Keratinocyte (primary cell): ENCODE data around the gene MRTFB. TPM values are rescaled to one million over a fixed set of nuclear protein-coding genes. Genes with fewer than 3 reads are reported as not detected.

Source experiments
- DNase-seq: peaks from one replicate; pipeline ENCODE4 v3.0.0-alpha.2; 2011; ENCODE audit warnings: low read depth, missing footprints, low spot score
- FAIRE-seq: peaks from 2 replicates; lab custom pipeline; 2011; peaks lifted over from hg19 to GRCh38; lab: Jason Lieb, UNC
- H2AFZ ChIP-seq: 2 replicates; pipeline ENCODE4 v1.6.0; 2012; ENCODE audit warnings: low read length, control low read depth, inconsistent platforms; ENCODE audit not compliant: control insufficient read depth
- H3K27ac ChIP-seq: 2 replicates; pipeline ENCODE4 v1.5.1; 2011; ENCODE audit warnings: low read length; ENCODE audit not compliant: control insufficient read depth, insufficient read depth
- H3K27me3 ChIP-seq: 3 replicates; pipeline ENCODE4 v1.6.0; 2011; ENCODE audit warnings: low read length; ENCODE audit not compliant: control insufficient read depth, insufficient read depth; ENCODE audit errors: extremely low read depth
- H3K36me3 ChIP-seq, 2 experiments: 2 replicates in 1 of 2; 3 replicates in 1 of 2; pipeline ENCODE4 v1.5.1; 2011; ENCODE audit warnings: low read length in 2 of 2, mild to moderate bottlenecking in 1 of 2; ENCODE audit not compliant: control insufficient read depth in 2 of 2, insufficient read depth in 2 of 2; ENCODE audit errors: extremely low read depth in 1 of 2
- H3K4me1 ChIP-seq: 3 replicates; pipeline ENCODE4 v1.5.1; 2011; ENCODE audit warnings: low read length; ENCODE audit not compliant: control insufficient read depth, insufficient read depth; ENCODE audit errors: extremely low read depth
- H3K4me2 ChIP-seq: 3 replicates; pipeline ENCODE4 v1.6.0; 2011; ENCODE audit warnings: low read depth, low read length; ENCODE audit not compliant: control insufficient read depth, insufficient read depth; ENCODE audit errors: extremely low read depth
- H3K4me3 ChIP-seq, 3 experiments: fragments of 200-600 bp in 1 of 3; sonication (generic) in 1 of 3; 2 replicates in 2 of 3; 3 replicates in 1 of 3; pipeline ENCODE4 v1.5.1; 2011 to 2016; ENCODE audit warnings: low read length in 3 of 3, mild to moderate bottlenecking in 3 of 3, control low read depth in 2 of 3, inconsistent platforms in 1 of 3, low read depth in 1 of 3, mixed read lengths in 1 of 3, mixed run types in 1 of 3, moderate library complexity in 1 of 3; ENCODE audit not compliant: control insufficient read depth in 2 of 3, insufficient read depth in 2 of 3; ENCODE audit errors: extremely low read depth in 1 of 3
- H3K79me2 ChIP-seq: 2 replicates; pipeline ENCODE4 v1.6.0; 2012; ENCODE audit warnings: low read length; ENCODE audit not compliant: control insufficient read depth, insufficient read depth
- H3K9ac ChIP-seq: 3 replicates; pipeline ENCODE4 v1.6.0; 2011; ENCODE audit warnings: low read length; ENCODE audit not compliant: control insufficient read depth, insufficient read depth; ENCODE audit errors: extremely low read depth
- H3K9me1 ChIP-seq: 3 replicates; pipeline ENCODE4 v1.6.0; 2011; ENCODE audit warnings: low read length; ENCODE audit not compliant: control insufficient read depth, insufficient read depth; ENCODE audit errors: extremely low read depth
- H3K9me3 ChIP-seq: 2 replicates; pipeline ENCODE4 v1.5.1; 2012; ENCODE audit warnings: low read depth, low read length; ENCODE audit not compliant: control insufficient read depth
- H4K20me1 ChIP-seq: 3 replicates; pipeline ENCODE4 v1.6.0; 2011; ENCODE audit warnings: low read length; ENCODE audit not compliant: control insufficient read depth, insufficient read depth; ENCODE audit errors: extremely low read depth
- CTCF ChIP-seq, 3 experiments: IDR thresholded peaks in 1 of 3; conservative IDR thresholded peaks in 1 of 3; optimal IDR thresholded peaks in 1 of 3; 2 replicates in 2 of 3; 3 replicates in 1 of 3; pipeline versions ENCODE3 to v1.5.1; 2011; ENCODE audit warnings: low read length in 3 of 3, mild to moderate bottlenecking in 3 of 3, moderate library complexity in 2 of 3, control low read depth in 1 of 3, inconsistent platforms in 1 of 3; ENCODE audit not compliant: insufficient read depth in 2 of 3; ENCODE audit errors: extremely low read depth in 1 of 3
- EZH2 ChIP-seq: IDR thresholded peaks from one replicate; pipeline ENCODE4 v1.6.1; 2012; ENCODE audit warnings: inconsistent platforms, mild to moderate bottlenecking, low read length, moderate library complexity
- dilution Hi-C: fragments of 300-500 bp; cut with MboI; formaldehyde crosslinking; loops from one replicate; pipeline ENCODE4 v1.7.0; 2020; ENCODE audit warnings: low sequenced_read_pairs; ENCODE audit not compliant: extremely low pct_ligation_motif_present
- polyA plus RNA-seq, 5 experiments: library from polyadenylated mRNA; depleted of rRNA in 3 of 5; stranded (reverse) in 3 of 5; stranded (forward) in 1 of 5; unstranded in 1 of 5; fragments of >200 nt; gene quantifications; 1 replicate in 1 of 5; 2 replicates in 3 of 5; 3 replicates in 1 of 5; pipeline versions ENCODE4 v1.2.1 to v1.2.3, GENCODE V29; 2011 to 2012; ENCODE audit warnings: missing spikeins in 2 of 5, low read depth in 1 of 5, low replicate concordance in 1 of 5

Gene MRTFB
- polyA plus RNA-seq, 1 donor (not counting 4 experiments of a cell fraction or from before 2014, with no cell fraction given) = 12.1 TPM

DNA sequence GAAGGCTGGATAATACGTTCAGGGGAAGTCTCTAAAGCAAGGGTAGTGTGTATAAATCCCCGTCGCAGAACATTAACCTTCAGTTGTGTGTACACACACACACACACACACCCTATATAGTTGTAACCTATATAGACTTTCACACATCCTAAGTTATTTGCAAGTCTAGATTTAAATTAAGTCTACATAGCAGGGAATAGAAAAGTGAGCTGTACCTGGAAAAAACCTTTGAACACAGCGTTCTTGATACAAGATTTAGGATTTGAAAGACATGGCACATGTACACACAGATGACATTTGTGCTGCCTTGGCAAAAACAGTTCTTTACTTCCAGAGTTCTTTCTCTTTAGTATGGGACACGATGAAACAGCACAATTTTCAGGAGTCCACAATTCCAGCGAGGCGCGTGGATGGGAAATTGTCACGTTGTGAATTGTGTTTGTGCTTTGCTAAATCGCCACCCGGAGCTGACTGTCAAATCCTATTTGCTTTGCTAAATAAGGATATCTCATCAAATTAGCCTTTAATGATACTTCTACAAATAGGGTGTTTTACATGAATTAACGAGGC is 233.9 kb downstream of the MRTFB start:
- Histone ChIP-seq H3K27me3 (no peaks in the 10 kb centered on the region), H3K27ac (peak overlapping the region; percentile 89), H3K4me3 (peak overlapping the region; percentile 46 to 94 (median 86)), H3K9me3 (no peaks in the 10 kb centered on the region), H4K20me1 (no peaks in the 10 kb centered on the region), H2AFZ (no peak overlapping the region), H3K4me2 (peak overlapping the region; percentile 78), H3K36me3 (peaks cover 3 to 6% of the 10 kb centered on the region in 2 experiments), H3K9ac (peak overlapping the region; percentile 2), H3K4me1 (peaks cover 61% of the 10 kb centered on the region), H3K79me2 (peaks cover 70% of the 10 kb centered on the region), H3K9me1 (no peaks in the 10 kb centered on the region)
- no peak for FAIRE-seq
- DNase-seq = no peak
- no peak for TF ChIP-seq EZH2
- no peak for TF ChIP-seq CTCF (optimal IDR thresholded peaks at IDR 0.05 in 1 of 3, IDR thresholded peaks at IDR 0.05 in 1 of 3, conservative IDR thresholded peaks at IDR 0.05 in 1 of 3; ENCODE audit: extremely low read depth in 1 of 3, insufficient read depth in 2 of 3, low read length in 3 of 3)
- dilution Hi-C loops = no loop called here

DNA sequence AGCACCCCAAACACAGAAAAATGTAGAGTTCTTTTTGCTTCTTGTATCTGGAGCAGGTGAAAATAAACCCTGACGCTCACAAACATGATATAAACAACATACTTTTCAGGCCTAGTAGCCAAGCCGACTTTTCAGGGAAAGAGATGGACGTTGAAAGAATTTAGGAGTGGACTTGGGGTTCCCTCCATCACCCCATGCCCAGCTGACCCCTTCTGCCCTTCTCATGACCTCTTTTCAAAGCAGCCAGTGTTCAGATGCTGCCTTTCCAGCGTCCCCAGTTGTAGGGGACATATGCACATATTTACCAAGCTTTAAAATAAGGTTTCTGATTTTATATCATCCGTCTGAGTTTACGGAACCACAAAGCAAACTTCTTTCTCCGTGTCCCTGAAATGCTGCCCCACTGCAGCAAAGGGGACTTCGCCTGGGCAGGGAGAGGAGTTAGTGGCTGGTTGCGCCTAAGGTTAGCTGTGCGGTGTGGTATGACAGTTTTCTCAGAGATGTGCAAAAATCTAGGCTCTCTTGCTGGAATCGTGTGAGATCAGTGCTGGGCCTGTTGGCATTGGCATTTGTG is 235.5 kb downstream of the MRTFB start:
- no peaks in the 10 kb centered on the region for H3K9me3 ChIP-seq
- H3K4me2 ChIP-seq = peak overlapping the region; percentile 78
- H2AFZ ChIP-seq = no peak overlapping the region
- H3K4me1 ChIP-seq = peaks cover 64% of the 10 kb centered on the region
- H3K9me1 ChIP-seq = no peaks in the 10 kb centered on the region
- no peak for TF ChIP-seq CTCF (optimal IDR thresholded peaks at IDR 0.05 in 1 of 3, IDR thresholded peaks at IDR 0.05 in 1 of 3, conservative IDR thresholded peaks at IDR 0.05 in 1 of 3; ENCODE audit: extremely low read depth in 1 of 3, insufficient read depth in 2 of 3, low read length in 3 of 3)
- TF ChIP-seq EZH2 = no peak
- peak overlapping the region; percentile 84 for H3K9ac ChIP-seq
- dilution Hi-C loops = no loop called here
- no peaks in the 10 kb centered on the region for H3K27me3 ChIP-seq
- no peak for FAIRE-seq
- peak overlapping the region; percentile 89 for H3K27ac ChIP-seq
- peaks cover 85% of the 10 kb centered on the region for H3K79me2 ChIP-seq
- H3K36me3 ChIP-seq = peaks cover 5 to 10% of the 10 kb centered on the region in 2 experiments
- peak overlapping the region; percentile 18 to 86 (median 52) for H3K4me3 ChIP-seq
- DNase-seq = no peak
- H4K20me1 ChIP-seq = no peaks in the 10 kb centered on the region
